ENCODE measurements around the gene PPM1J. TPM values are rescaled to one million over a fixed set of nuclear protein-coding genes. Genes with fewer than 3 reads are reported as not detected.

The PPM1J gene
- total and polyA plus RNA-seq, 2 of the 13 experiments (the other 11 are each of a cell fraction or from before 2014, with no cell fraction given), result 0.07 to 0.22 TPM

DNA sequence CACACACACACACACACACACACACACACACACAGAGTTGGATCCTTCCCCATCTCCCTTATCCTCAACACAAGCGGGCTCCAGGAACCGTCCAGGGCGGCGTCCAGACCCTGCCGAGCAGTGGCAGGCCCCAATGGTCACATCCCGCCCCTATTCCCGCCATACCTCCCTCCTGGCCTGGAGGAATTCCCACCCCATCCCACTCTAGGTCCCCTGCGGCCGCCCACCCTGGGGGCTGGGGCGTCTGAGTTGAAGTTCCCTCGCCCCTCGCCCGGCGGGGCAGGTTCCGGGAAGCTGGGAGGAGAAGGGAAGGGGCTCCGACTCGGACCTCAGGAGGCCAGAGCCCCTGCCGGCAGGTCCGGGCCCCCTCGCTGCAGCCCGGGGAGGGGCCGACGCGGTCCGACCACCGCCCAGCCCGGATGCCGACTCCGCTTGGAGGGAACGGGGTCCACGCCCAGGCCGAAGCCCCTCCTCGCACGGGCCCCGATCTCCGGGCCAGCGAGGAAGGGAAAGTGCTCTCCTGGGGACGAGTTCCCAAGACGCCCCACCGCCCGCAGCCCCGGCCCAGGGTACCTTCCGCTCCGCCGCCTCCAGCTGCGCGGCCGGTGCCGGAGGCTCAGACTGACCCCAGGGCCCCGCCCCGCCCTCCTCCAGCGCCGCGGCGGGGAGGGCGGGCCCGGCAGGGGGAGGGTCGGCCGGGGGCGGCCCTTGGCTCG is 8.5 kb downstream of the PPM1J start, which contains the start of gene RHOC (continued):
- TF ChIP-seq, protein P1, sequence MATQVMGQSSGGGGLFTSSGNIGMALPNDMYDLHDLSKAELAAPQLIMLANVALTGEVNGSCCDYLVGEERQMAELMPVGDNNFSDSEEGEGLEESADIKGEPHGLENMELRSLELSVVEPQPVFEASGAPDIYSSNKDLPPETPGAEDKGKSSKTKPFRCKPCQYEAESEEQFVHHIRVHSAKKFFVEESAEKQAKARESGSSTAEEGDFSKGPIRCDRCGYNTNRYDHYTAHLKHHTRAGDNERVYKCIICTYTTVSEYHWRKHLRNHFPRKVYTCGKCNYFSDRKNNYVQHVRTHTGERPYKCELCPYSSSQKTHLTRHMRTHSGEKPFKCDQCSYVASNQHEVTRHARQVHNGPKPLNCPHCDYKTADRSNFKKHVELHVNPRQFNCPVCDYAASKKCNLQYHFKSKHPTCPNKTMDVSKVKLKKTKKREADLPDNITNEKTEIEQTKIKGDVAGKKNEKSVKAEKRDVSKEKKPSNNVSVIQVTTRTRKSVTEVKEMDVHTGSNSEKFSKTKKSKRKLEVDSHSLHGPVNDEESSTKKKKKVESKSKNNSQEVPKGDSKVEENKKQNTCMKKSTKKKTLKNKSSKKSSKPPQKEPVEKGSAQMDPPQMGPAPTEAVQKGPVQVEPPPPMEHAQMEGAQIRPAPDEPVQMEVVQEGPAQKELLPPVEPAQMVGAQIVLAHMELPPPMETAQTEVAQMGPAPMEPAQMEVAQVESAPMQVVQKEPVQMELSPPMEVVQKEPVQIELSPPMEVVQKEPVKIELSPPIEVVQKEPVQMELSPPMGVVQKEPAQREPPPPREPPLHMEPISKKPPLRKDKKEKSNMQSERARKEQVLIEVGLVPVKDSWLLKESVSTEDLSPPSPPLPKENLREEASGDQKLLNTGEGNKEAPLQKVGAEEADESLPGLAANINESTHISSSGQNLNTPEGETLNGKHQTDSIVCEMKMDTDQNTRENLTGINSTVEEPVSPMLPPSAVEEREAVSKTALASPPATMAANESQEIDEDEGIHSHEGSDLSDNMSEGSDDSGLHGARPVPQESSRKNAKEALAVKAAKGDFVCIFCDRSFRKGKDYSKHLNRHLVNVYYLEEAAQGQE (IDR thresholded peaks at IDR 0.05; ENCODE audit: borderline replicate concordance in 1 of 2, low read depth in 1 of 2, low read length in 2 of 2), result no peak
- TF ChIP-seq ZNF12 (CRISPR knock-in tag; IDR thresholded peaks at IDR 0.05) (no peak), FOXC1 (CRISPR knock-in tag; IDR thresholded peaks at IDR 0.05; ENCODE audit: borderline replicate concordance) (no peak), MXD4 (CRISPR knock-in tag; IDR thresholded peaks at IDR 0.05) (no peak; the same call in 1 of the 2 replicates), ZNF343 (CRISPR knock-in tag; IDR thresholded peaks at IDR 0.05) (no peak), KDM1A (CRISPR knock-in tag; IDR thresholded peaks at IDR 0.05) (no peak), MAF1 (CRISPR knock-in tag; IDR thresholded peaks at IDR 0.05; ENCODE audit: borderline replicate concordance) (no peak), ZBTB42 (CRISPR knock-in tag; IDR thresholded peaks at IDR 0.05) (no peak), ZC3H13 (CRISPR knock-in tag; IDR thresholded peaks at IDR 0.05) (no peak), ZBTB38 (CRISPR knock-in tag; IDR thresholded peaks at IDR 0.05) (no peak), ZNF225 (CRISPR knock-in tag; IDR thresholded peaks at IDR 0.05) (no peak), ZNF446 (CRISPR knock-in tag; IDR thresholded peaks at IDR 0.05) (no peak; the same call in 1 of the 2 replicates), NFATC3 (CRISPR knock-in tag; IDR thresholded peaks at IDR 0.05) (no peak), IKZF4 (CRISPR knock-in tag; IDR thresholded peaks at IDR 0.05; ENCODE audit: borderline replicate concordance, low read depth, not compliant biosample characterization) (peak; percentile 59)
- TF ChIP-seq, protein P2, sequence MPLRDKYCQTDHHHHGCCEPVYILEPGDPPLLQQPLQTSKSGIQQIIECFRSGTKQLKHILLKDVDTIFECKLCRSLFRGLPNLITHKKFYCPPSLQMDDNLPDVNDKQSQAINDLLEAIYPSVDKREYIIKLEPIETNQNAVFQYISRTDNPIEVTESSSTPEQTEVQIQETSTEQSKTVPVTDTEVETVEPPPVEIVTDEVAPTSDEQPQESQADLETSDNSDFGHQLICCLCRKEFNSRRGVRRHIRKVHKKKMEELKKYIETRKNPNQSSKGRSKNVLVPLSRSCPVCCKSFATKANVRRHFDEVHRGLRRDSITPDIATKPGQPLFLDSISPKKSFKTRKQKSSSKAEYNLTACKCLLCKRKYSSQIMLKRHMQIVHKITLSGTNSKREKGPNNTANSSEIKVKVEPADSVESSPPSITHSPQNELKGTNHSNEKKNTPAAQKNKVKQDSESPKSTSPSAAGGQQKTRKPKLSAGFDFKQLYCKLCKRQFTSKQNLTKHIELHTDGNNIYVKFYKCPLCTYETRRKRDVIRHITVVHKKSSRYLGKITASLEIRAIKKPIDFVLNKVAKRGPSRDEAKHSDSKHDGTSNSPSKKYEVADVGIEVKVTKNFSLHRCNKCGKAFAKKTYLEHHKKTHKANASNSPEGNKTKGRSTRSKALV (CRISPR knock-in tag; IDR thresholded peaks at IDR 0.05), result no peak
- TF ChIP-seq, protein P3, sequence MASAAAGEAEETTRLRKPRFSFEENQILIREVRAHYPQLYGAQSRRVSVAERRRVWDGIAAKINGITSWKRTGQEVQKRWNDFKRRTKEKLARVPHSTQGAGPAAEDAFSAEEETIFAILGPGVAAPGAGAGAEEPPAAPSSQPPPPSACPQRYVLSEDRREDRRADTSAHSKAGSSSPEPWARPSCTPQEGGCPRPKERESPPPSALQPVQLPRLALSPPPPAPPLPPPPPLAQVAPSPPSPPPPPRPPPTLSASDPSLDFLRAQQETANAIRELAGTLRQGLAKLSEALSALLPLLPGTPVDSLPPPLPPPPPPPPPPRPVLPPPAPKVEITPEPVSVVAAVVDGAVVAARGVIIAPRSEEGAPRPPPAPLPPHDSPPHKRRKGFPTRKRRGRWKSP (CRISPR knock-in tag; IDR thresholded peaks at IDR 0.05), result no peak
- TF ChIP-seq, protein P4, sequence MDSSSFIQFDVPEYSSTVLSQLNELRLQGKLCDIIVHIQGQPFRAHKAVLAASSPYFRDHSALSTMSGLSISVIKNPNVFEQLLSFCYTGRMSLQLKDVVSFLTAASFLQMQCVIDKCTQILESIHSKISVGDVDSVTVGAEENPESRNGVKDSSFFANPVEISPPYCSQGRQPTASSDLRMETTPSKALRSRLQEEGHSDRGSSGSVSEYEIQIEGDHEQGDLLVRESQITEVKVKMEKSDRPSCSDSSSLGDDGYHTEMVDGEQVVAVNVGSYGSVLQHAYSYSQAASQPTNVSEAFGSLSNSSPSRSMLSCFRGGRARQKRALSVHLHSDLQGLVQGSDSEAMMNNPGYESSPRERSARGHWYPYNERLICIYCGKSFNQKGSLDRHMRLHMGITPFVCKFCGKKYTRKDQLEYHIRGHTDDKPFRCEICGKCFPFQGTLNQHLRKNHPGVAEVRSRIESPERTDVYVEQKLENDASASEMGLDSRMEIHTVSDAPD (CRISPR knock-in tag; IDR thresholded peaks at IDR 0.05), result no peak

Data from HepG2 (cell line).